T-helper 1 cell treated with Interleukin-12 subunit alpha and Interleukin-12 subunit beta and Interleukin-4 antibody, amounts not matched to agents 30 μg/mL and 1 μg/mL, for 36 hours (primary cell): ENCODE results near the gene PPM1A.

Experiments used
- H3K27ac Mint-ChIP-seq: one replicate; pipeline ENCODE4 v1.8.0; 2021; ENCODE audit warnings: mild to moderate bottlenecking, mixed read lengths
- H3K27me3 Mint-ChIP-seq: one replicate; pipeline ENCODE4 v1.8.0; 2021; ENCODE audit warnings: low read depth, mixed read lengths
- H3K36me3 Mint-ChIP-seq: one replicate; pipeline ENCODE4 v1.8.0; 2021; ENCODE audit warnings: low read depth, mixed read lengths
- H3K4me1 Mint-ChIP-seq: one replicate; pipeline ENCODE4 v1.8.0; 2021; ENCODE audit warnings: low read depth, mixed read lengths
- H3K4me3 Mint-ChIP-seq: one replicate; pipeline ENCODE4 v1.8.0; 2021; ENCODE audit warnings: mild to moderate bottlenecking, moderate library complexity, mixed read lengths
- H3K9me3 Mint-ChIP-seq: one replicate; pipeline ENCODE4 v1.8.0; 2021; ENCODE audit warnings: mixed read lengths

Gene PPM1A

GRCh38 chr14:60248697-60249318 is at the start of gene PPM1A:
PPM1A (plus strand) TSS chr14:60249221; CDS start chr14:60282704, 33,483 bp downstream.
- Mint-ChIP-seq H3K9me3 (no peaks in the 10 kb centered on the region), H3K4me1 (peaks cover 40% of the 10 kb centered on the region), H3K36me3 (peaks cover 6% of the 10 kb centered on the region), H3K27me3 (no peaks in the 10 kb centered on the region), H3K4me3 (peak within 1 kb of the TSS; percentile 90), H3K27ac (peak within 1 kb of the TSS; percentile 99)

- Mint-ChIP-seq H3K9me3 (peaks cover 17% of the 10 kb centered on the region), H3K27me3 (peaks cover 11% of the 10 kb centered on the region), H3K4me1 (no peaks in the 10 kb centered on the region), H3K36me3 (no peaks in the 10 kb centered on the region), H3K4me3 (no peak overlapping the region), H3K27ac (no peak overlapping the region)
These were observed 49.7 kb upstream of the PPM1A start for GRCh38 chr14:60199321-60199720.

GRCh38 chr14:60204104-60204842 is 44.7 kb upstream of the PPM1A start:
- Mint-ChIP-seq H3K4me3 (no peak overlapping the region), H3K4me1 (no peaks in the 10 kb centered on the region), H3K27ac (no peak overlapping the region)

GRCh38 chr14:60204843-60205774 is 43.9 kb upstream of the PPM1A start:
- peaks cover 15% of the 10 kb centered on the region for H3K27me3 Mint-ChIP-seq
- no peak overlapping the region for H3K27ac Mint-ChIP-seq

More at GRCh38 chr14:60204104-60204842, 44.7 kb upstream of the PPM1A start:
- peaks cover 11% of the 10 kb centered on the region for H3K27me3 Mint-ChIP-seq
- H3K36me3 Mint-ChIP-seq, result no peaks in the 10 kb centered on the region
- H3K9me3 Mint-ChIP-seq, result peaks cover 8% of the 10 kb centered on the region

GRCh38 chr14:60206249-60206670 is 42.8 kb upstream of the PPM1A start:
- Mint-ChIP-seq H3K4me1 (no peaks in the 10 kb centered on the region), H3K4me3 (no peak overlapping the region), H3K27me3 (peaks cover 19% of the 10 kb centered on the region), H3K27ac (no peak overlapping the region), H3K9me3 (no peaks in the 10 kb centered on the region), H3K36me3 (no peaks in the 10 kb centered on the region)

More at GRCh38 chr14:60204843-60205774, 43.9 kb upstream of the PPM1A start:
- Mint-ChIP-seq H3K4me3 (no peak overlapping the region), H3K4me1 (no peaks in the 10 kb centered on the region), H3K36me3 (no peaks in the 10 kb centered on the region), H3K9me3 (peaks cover under 1% of the 10 kb centered on the region)

GRCh38 chr14:60206837-60207533 is 42.0 kb upstream of the PPM1A start:
- no peak overlapping the region for H3K4me3 Mint-ChIP-seq

GRCh38 chr14:60210703-60211102 is 38.3 kb upstream of the PPM1A start:
- H3K27ac Mint-ChIP-seq, result no peak overlapping the region

More at GRCh38 chr14:60206837-60207533, 42.0 kb upstream of the PPM1A start:
- no peak overlapping the region for H3K27ac Mint-ChIP-seq
- H3K4me1 Mint-ChIP-seq, result no peaks in the 10 kb centered on the region
- H3K36me3 Mint-ChIP-seq, result no peaks in the 10 kb centered on the region
- no peaks in the 10 kb centered on the region for H3K9me3 Mint-ChIP-seq
- H3K27me3 Mint-ChIP-seq, result peaks cover 22% of the 10 kb centered on the region

GRCh38 chr14:60211153-60211552 is 37.9 kb upstream of the PPM1A start:
- Mint-ChIP-seq H3K4me3 (no peak overlapping the region), H3K9me3 (no peaks in the 10 kb centered on the region), H3K27me3 (peaks cover 16% of the 10 kb centered on the region), H3K36me3 (no peaks in the 10 kb centered on the region), H3K27ac (no peak overlapping the region), H3K4me1 (no peaks in the 10 kb centered on the region)

More at GRCh38 chr14:60210703-60211102, 38.3 kb upstream of the PPM1A start:
- no peaks in the 10 kb centered on the region for H3K9me3 Mint-ChIP-seq
- H3K36me3 Mint-ChIP-seq, result no peaks in the 10 kb centered on the region
- no peaks in the 10 kb centered on the region for H3K4me1 Mint-ChIP-seq
- H3K4me3 Mint-ChIP-seq, result no peak overlapping the region
- H3K27me3 Mint-ChIP-seq, result peaks cover 16% of the 10 kb centered on the region

- Mint-ChIP-seq H3K27ac (no peak overlapping the region), H3K4me1 (no peaks in the 10 kb centered on the region), H3K27me3 (peaks cover 16% of the 10 kb centered on the region), H3K4me3 (no peak overlapping the region), H3K36me3 (no peaks in the 10 kb centered on the region), H3K9me3 (no peaks in the 10 kb centered on the region)
These were observed 36.3 kb upstream of the PPM1A start for GRCh38 chr14:60212503-60213371.

GRCh38 chr14:60214003-60214402 is 35.0 kb upstream of the PPM1A start:
- Mint-ChIP-seq H3K9me3 (no peaks in the 10 kb centered on the region), H3K4me3 (no peak overlapping the region), H3K4me1 (no peaks in the 10 kb centered on the region), H3K27ac (no peak overlapping the region), H3K27me3 (peaks cover 16% of the 10 kb centered on the region), H3K36me3 (no peaks in the 10 kb centered on the region)

GRCh38 chr14:60214415-60215126 is 34.5 kb upstream of the PPM1A start:
- Mint-ChIP-seq H3K9me3 (no peaks in the 10 kb centered on the region), H3K4me3 (no peak overlapping the region), H3K36me3 (no peaks in the 10 kb centered on the region), H3K27ac (no peak overlapping the region), H3K27me3 (peaks cover 13% of the 10 kb centered on the region), H3K4me1 (no peaks in the 10 kb centered on the region)

GRCh38 chr14:60215127-60215444 is 33.9 kb upstream of the PPM1A start:
- H3K4me3 Mint-ChIP-seq, result no peak overlapping the region
- no peaks in the 10 kb centered on the region for H3K9me3 Mint-ChIP-seq
- H3K36me3 Mint-ChIP-seq, result no peaks in the 10 kb centered on the region
- no peaks in the 10 kb centered on the region for H3K4me1 Mint-ChIP-seq
- H3K27ac Mint-ChIP-seq, result no peak overlapping the region
- H3K27me3 Mint-ChIP-seq, result peaks cover 8% of the 10 kb centered on the region
